ENCODE data around the gene NMNAT2. TPM values are rescaled to one million over a fixed set of nuclear protein-coding genes. Genes with fewer than 3 reads are reported as not detected.

Gene NMNAT2
- total and polyA plus RNA-seq, 2 donors from 2014 or later = 0.17 to 2.0 TPM

DNA sequence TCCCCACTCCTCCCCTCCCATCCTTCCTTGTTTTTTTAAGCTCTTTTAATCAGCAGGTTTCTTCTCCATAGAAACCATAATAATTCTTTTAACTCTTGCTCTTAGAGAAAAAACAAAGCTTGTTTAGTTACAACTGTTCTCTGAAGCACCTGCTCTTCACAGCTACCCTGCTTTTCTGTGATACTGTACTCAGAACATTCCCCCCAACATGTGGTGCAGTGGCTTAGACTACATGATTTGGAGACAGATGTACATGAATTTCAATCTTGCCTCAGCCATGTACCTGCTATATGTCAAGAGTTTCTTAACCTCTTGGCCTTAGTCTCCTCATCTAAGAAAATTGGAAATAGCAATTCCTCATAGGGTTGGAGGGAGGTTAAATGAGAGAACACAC lies 198.6 kb downstream of the NMNAT2 start:
- TF ChIP-seq CTCF (IDR thresholded peaks at IDR 0.05; ENCODE audit: borderline replicate concordance, extremely low read depth, insufficient read depth) = no peak
- no peak overlapping the region for H3K9ac ChIP-seq (ENCODE audit: low read length in 3 of 3)
- no peak for DNase-seq
- no peak overlapping the region for H3K4me3 ChIP-seq (ENCODE audit: low read length in 3 of 3)
- H3K36me3 ChIP-seq (ENCODE audit: control insufficient read depth in 2 of 3, insufficient read depth in 3 of 3, low read length in 3 of 3) = no peaks in the 10 kb centered on the region
- intact Hi-C loops (cut with DNase I) = no loop called here
- H3K27me3 ChIP-seq (ENCODE audit: control insufficient read depth, insufficient read depth, low read length) = no peaks in the 10 kb centered on the region
- H3K9me3 ChIP-seq (ENCODE audit: control insufficient read depth in 2 of 3, insufficient read depth in 1 of 3, low read length in 3 of 3) = no peaks in the 10 kb centered on the region
- no peak overlapping the region for H3K27ac ChIP-seq (ENCODE audit: low read depth in 2 of 2, low read length in 2 of 2)
- FAIRE-seq = no peak
- H3K4me1 ChIP-seq (ENCODE audit: control insufficient read depth in 2 of 3, insufficient read depth in 2 of 3, low read depth in 1 of 3, low read length in 3 of 3) = peaks cover 0 to 7% (median 5%) of the 10 kb centered on the region in 3 donors

- no peak for TF ChIP-seq CTCF (IDR thresholded peaks at IDR 0.05; ENCODE audit: borderline replicate concordance, extremely low read depth, insufficient read depth)
- Histone ChIP-seq H3K36me3 (ENCODE audit: control insufficient read depth in 2 of 3, insufficient read depth in 3 of 3, low read length in 3 of 3) (no peaks in the 10 kb centered on the region), H3K9me3 (ENCODE audit: control insufficient read depth in 2 of 3, insufficient read depth in 1 of 3, low read length in 3 of 3) (no peaks in the 10 kb centered on the region), H3K4me3 (ENCODE audit: low read length in 3 of 3) (no peak overlapping the region), H3K4me1 (ENCODE audit: control insufficient read depth in 2 of 3, insufficient read depth in 2 of 3, low read depth in 1 of 3, low read length in 3 of 3) (peaks cover 0 to 7% (median 5%) of the 10 kb centered on the region in 3 donors), H3K27ac (ENCODE audit: low read depth in 2 of 2, low read length in 2 of 2) (no peak overlapping the region), H3K27me3 (ENCODE audit: control insufficient read depth, insufficient read depth, low read length) (no peaks in the 10 kb centered on the region), H3K9ac (ENCODE audit: low read length in 3 of 3) (no peak overlapping the region)
- FAIRE-seq (no peak), DNase-seq (peak; percentile 75 to 89 (median 80))
- intact Hi-C loops (cut with DNase I) = no loop called here
Measured at GRCh38 chr1:183218971-183219615, 199.1 kb downstream of the NMNAT2 start.

DNA sequence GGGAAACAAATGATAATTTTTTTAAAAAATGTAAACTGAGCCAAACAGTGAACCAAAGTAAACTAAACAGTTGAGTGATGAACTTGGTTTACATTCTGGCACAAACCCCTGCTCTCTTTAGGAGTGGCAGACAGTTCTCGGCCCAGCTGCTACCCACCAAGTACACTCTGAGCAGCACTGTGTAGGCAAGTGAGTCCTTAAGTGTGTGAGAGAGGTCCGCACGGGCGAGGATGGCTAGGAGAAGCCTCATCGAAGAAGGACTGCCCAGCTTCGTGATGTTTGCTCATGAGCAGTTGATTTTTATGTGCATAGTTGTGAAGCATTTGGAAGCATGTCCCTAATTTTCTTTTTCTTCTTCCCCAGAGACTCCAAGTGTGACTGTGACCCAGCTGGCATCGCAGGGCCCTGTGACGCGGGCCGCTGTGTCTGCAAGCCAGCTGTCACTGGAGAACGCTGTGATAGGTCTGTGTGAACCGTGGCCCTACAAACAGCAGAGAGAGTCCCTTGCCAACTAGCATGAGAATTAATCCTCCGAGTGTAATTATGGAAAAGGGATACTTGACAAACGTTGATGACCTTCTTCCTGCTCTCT lies 200.1 kb downstream of the NMNAT2 start:
- H3K27me3 ChIP-seq (ENCODE audit: control insufficient read depth, insufficient read depth, low read length) = no peaks in the 10 kb centered on the region
- peaks cover 0 to 7% (median 5%) of the 10 kb centered on the region in 3 donors for H3K4me1 ChIP-seq (ENCODE audit: control insufficient read depth in 2 of 3, insufficient read depth in 2 of 3, low read depth in 1 of 3, low read length in 3 of 3)
- DNase-seq (peak in 2 of 5 donors; percentile 34 to 88), FAIRE-seq (no peak)
- H3K4me3 ChIP-seq (ENCODE audit: low read length in 3 of 3) = no peak overlapping the region
- H3K9ac ChIP-seq (ENCODE audit: low read length in 3 of 3) = no peak overlapping the region
- H3K27ac ChIP-seq (ENCODE audit: low read depth in 2 of 2, low read length in 2 of 2) = no peak overlapping the region
- intact Hi-C loops (cut with DNase I) = no loop called here
- no peaks in the 10 kb centered on the region for H3K9me3 ChIP-seq (ENCODE audit: control insufficient read depth in 2 of 3, insufficient read depth in 1 of 3, low read length in 3 of 3)
- no peak for TF ChIP-seq CTCF (IDR thresholded peaks at IDR 0.05; ENCODE audit: borderline replicate concordance, extremely low read depth, insufficient read depth)
- no peaks in the 10 kb centered on the region for H3K36me3 ChIP-seq (ENCODE audit: control insufficient read depth in 2 of 3, insufficient read depth in 3 of 3, low read length in 3 of 3)
